Subcutaneous adipose tissue (tissue), 4 donors: ENCODE results near the gene PLCD1. TPM values are rescaled to one million over a fixed set of nuclear protein-coding genes. Genes with fewer than 3 reads are reported as not detected.

Source experiments
- CTCF ChIP-seq: fragments of 450-650 bp; IDR thresholded peaks from one replicate; pipeline ENCODE4 v1.5.1; 2016; ENCODE audit warnings: low read depth, mild to moderate bottlenecking, control low read depth, antibody characterized with exemption, moderate library complexity
- total RNA-seq, 4 donors: library from RNA; depleted of rRNA; stranded (reverse); fragments of >200 nt; gene quantifications; one replicate each; pipeline ENCODE4 v1.1.0, GENCODE V29; 2016

PLCD1 gene
- total RNA-seq, 4 donors from 2014 or later = 17.4 to 34.8 (median 25.2) TPM

GRCh38 chr3:37980462-37981347, 48.7 kb downstream of the PLCD1 start:
- TF ChIP-seq CTCF = no peak

DNA sequence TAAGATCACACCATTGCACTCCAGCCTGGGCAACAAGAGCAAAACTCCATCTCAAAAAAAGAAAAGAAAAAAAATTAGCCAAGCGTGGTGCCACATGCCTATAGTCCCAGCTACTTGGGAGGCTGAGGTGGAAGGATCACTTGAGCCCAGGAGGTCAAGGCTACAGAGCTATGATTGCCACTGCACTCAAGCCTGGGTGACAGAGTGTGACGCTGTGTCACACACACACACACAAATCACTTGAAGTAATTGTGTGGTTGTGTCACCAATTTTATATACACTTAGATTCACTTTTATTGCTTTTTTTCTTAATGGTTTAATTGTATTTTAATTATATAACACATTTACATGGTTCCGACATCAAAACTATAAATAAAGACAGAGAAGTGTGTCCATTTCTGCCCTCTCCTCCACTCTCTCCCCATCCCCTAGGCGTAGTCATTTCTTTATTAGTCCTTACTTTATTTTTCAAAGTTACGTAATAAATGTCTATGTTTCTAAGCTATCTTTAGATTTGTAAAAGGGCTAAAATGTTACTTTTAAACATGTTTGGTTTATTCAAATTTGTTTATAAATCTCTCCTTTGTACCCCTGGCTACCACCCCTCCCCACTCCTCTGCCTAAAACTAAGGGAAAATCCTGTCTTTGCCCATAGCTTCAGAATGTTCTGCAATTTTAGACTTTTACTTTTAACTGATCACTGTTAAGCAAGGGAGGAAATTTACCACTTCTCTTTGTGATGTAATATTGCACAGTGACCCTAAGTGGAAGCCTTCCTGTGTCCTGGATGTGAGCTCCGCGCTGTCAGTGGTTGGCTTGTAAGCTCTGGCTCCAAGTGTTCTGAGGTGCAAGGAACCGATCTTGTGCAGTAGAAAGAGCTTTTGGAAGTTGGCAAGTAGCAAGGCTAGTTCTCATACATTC, 49.6 kb downstream of the PLCD1 start:
- no peak for TF ChIP-seq CTCF

DNA sequence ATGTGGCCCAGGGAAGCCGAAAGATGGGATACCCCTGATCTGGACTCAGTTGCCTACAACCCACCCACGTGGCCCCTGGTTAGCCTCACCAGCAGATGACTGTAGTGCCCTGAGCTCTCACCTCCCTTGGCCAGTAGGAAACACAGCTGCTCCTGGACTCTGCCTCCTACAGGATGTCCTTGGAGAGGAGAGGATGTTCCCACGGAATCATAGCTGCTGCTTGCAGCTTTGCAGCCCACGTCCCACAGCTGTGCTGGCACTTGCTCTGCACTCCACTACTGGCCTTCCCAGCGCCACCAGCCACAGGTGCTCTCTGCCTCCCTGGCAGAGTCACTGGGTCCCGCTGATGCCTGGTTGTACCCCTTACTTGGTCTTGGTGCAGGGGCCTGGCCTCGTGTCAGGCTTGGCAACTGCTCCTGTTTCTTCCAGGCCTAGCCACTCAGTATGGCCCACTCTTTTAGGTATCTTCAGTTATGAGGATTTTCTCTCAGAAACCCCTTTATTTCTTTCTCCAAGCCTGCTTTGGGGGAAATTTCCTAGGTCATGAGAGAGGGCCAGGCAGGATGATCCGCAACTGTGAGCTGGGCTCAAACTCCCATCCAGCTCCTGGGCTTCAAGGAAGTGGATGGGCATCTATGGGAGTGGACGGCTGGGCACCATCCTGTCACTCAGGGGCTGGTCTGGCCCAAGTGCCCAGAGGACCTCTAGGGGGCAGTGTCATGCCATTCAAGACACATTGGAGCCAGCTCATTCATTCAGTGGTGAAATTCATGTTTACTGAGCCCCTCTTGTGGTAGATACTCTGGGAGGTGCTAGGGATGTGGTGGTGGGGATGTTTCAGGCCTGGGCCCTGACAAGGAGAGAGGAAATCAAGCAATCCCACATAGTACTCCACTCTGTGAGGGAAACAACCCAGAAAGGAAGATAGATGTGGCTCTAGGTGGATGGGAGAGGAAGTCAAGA, 55.0 kb downstream of the PLCD1 start:
- no peak for TF ChIP-seq CTCF

GRCh38 chr3:37973246-37974054, 56.0 kb downstream of the PLCD1 start:
- no peak for TF ChIP-seq CTCF

GRCh38 chr3:37971467-37971866, 58.0 kb downstream of the PLCD1 start:
- no peak for TF ChIP-seq CTCF

GRCh38 chr3:37970802-37971201, 58.6 kb downstream of the PLCD1 start:
- no peak for TF ChIP-seq CTCF
